ENCODE data around the gene ANTXR2.

ANTXR2 gene

GRCh38 chr4:80092088-80092487, 19.1 kb upstream of the ANTXR2 start:
- no peak for DNase-seq (ENCODE audit: low spot score)

GRCh38 chr4:80091688-80092087, 18.7 kb upstream of the ANTXR2 start:
- DNase-seq (ENCODE audit: low spot score): no peak

- DNase-seq (ENCODE audit: low spot score): no peak
These were observed 18.2 kb upstream of the ANTXR2 start for GRCh38 chr4:80091184-80091583.

GRCh38 chr4:80090090-80090489, 17.1 kb upstream of the ANTXR2 start:
- DNase-seq (ENCODE audit: low spot score): no peak

- no peak for DNase-seq (ENCODE audit: low spot score)
These were observed 15.4 kb upstream of the ANTXR2 start for GRCh38 chr4:80088471-80088870.

- no peak for DNase-seq (ENCODE audit: low spot score)
These were observed 13.3 kb upstream of the ANTXR2 start for GRCh38 chr4:80086296-80086695.

- no peak for DNase-seq (ENCODE audit: low spot score)
These were observed 12.1 kb upstream of the ANTXR2 start for GRCh38 chr4:80085081-80085480.

GRCh38 chr4:80082693-80083092, 9.7 kb upstream of the ANTXR2 start:
- no peak for DNase-seq (ENCODE audit: low spot score)

- no peak for DNase-seq (ENCODE audit: low spot score)
These were observed 8.5 kb upstream of the ANTXR2 start for GRCh38 chr4:80081566-80081965.

- DNase-seq (ENCODE audit: low spot score): no peak
These were observed 6.4 kb upstream of the ANTXR2 start for GRCh38 chr4:80079255-80079923.

- DNase-seq (ENCODE audit: low spot score): no peak
These were observed 5.5 kb upstream of the ANTXR2 start for GRCh38 chr4:80078346-80079092.

- DNase-seq (ENCODE audit: low spot score): no peak
These were observed 4.6 kb upstream of the ANTXR2 start for GRCh38 chr4:80077639-80078038.

GRCh38 chr4:80076681-80077080, 3.7 kb upstream of the ANTXR2 start:
- DNase-seq (ENCODE audit: low spot score): no peak

GRCh38 chr4:80075995-80076675, 3.1 kb upstream of the ANTXR2 start:
- DNase-seq (ENCODE audit: low spot score): no peak

- no peak for DNase-seq (ENCODE audit: low spot score)
These were observed 1.6 kb upstream of the ANTXR2 start for GRCh38 chr4:80074651-80075050.

- no peak for DNase-seq (ENCODE audit: low spot score)
These were observed 1.0 kb upstream of the ANTXR2 start for GRCh38 chr4:80074069-80074468.

- no peak for DNase-seq (ENCODE audit: low spot score)
These were observed 512 bp upstream of the ANTXR2 start for GRCh38 chr4:80073473-80074008.

- no peak for DNase-seq (ENCODE audit: low spot score)
These were observed 743 bp downstream of the ANTXR2 start for GRCh38 chr4:80072228-80072743.

- no peak for DNase-seq (ENCODE audit: low spot score)
These were observed 1.3 kb downstream of the ANTXR2 start for GRCh38 chr4:80071604-80072227.

GRCh38 chr4:80070880-80071603, 2.0 kb downstream of the ANTXR2 start:
- no peak for DNase-seq (ENCODE audit: low spot score)

Data from hematopoietic multipotent progenitor cell treated with erythropoietin and hydrocortisone succinate and interleukin-3 and kit ligand, for 15 days (in vitro differentiated cells).